ENCODE results near the gene ATG16L2. TPM values are rescaled to one million over a fixed set of nuclear protein-coding genes. Genes with fewer than 3 reads are reported as not detected.
"Not testable (repeated sequence)": the region's sequence is repeated elsewhere in the genome, so short reads cannot be mapped to it uniquely, and the experiment has no call there.

ATG16L2 gene
- polyA plus RNA-seq, 12 donors = 11.5 to 51.0 (median 15.1) TPM; not detected in 1

GRCh38 chr11:72823105-72823804 lies 9.0 kb downstream of the ATG16L2 start:
- DNase-seq = no peak

- DNase-seq = no peak
These were observed 9.8 kb downstream of the ATG16L2 start for GRCh38 chr11:72824020-72824419.

- DNase-seq = no peak
These were observed 10.7 kb downstream of the ATG16L2 start for GRCh38 chr11:72824811-72825505.

GRCh38 chr11:72825661-72826060 lies 11.4 kb downstream of the ATG16L2 start:
- no peak for DNase-seq

- no peak for DNase-seq
These were observed 12.2 kb downstream of the ATG16L2 start for GRCh38 chr11:72826191-72826941.

GRCh38 chr11:72826942-72827480 lies 12.8 kb downstream of the ATG16L2 start:
- DNase-seq = no peak

GRCh38 chr11:72827656-72828055 lies 13.4 kb downstream of the ATG16L2 start:
- not testable (repeated sequence) for DNase-seq

GRCh38 chr11:72828081-72828567 lies 13.9 kb downstream of the ATG16L2 start:
- no peak for DNase-seq

GRCh38 chr11:72828692-72829101 lies 14.5 kb downstream of the ATG16L2 start:
- no peak for DNase-seq

- no peak for DNase-seq
These were observed 15.0 kb downstream of the ATG16L2 start for GRCh38 chr11:72829178-72829577.

GRCh38 chr11:72829884-72830533 lies 15.8 kb downstream of the ATG16L2 start:
- no peak for DNase-seq

- DNase-seq = peak; percentile 84
These were observed 17.5 kb downstream of the ATG16L2 start for GRCh38 chr11:72831521-72832300.

GRCh38 chr11:72832301-72833082 lies 18.3 kb downstream of the ATG16L2 start:
- no peak for DNase-seq

- DNase-seq = no peak
These were observed 19.0 kb downstream of the ATG16L2 start for GRCh38 chr11:72833083-72833733.

GRCh38 chr11:72833811-72834493 lies 19.7 kb downstream of the ATG16L2 start:
- peak; percentile 82 for DNase-seq

- DNase-seq = no peak
These were observed 20.7 kb downstream of the ATG16L2 start for GRCh38 chr11:72834905-72835304.

GRCh38 chr11:72836111-72836510 lies 21.9 kb downstream of the ATG16L2 start:
- DNase-seq = peak; percentile 57

- DNase-seq = no peak
These were observed 24.6 kb downstream of the ATG16L2 start for GRCh38 chr11:72838691-72839305.

All from muscle of arm (tissue), 12 donors.